HCT116 (cell line): Measurements from ENCODE around the gene PLCB4. TPM values are rescaled to one million over a fixed set of nuclear protein-coding genes. Genes with fewer than 3 reads are reported as not detected.

Experiments used
- ATAC-seq: fragments of 200-7000 bp; cut with Tn5 transposase; 2 replicates; pipeline ENCODE4 v1.9.1; 2020; ENCODE audit warnings: mild to moderate bottlenecking, moderate library complexity
- BruUV-seq: library from RNA; stranded (reverse); fragments of 400-500 nt; replicated peaks from 2 replicates; lab custom pipeline; 2021; lab: Mats Ljungman, UMichigan
- CTCF ChIA-PET: fragments of 300-600 bp; sonication (Branson Sonifier 250); formaldehyde crosslinking; loops from one replicate; lab custom pipeline; 2021; ENCODE audit warnings: antibody characterized with exemption; lab: Charles Lee
- POLR2A ChIA-PET: fragments of 300-600, 350-600 bp; sonication (Branson Sonifier 250); formaldehyde crosslinking; loops from one replicate; lab custom pipeline; 2021; ENCODE audit warnings: antibody characterized with exemption; lab: Charles Lee
- RAD21 ChIA-PET, 2 experiments: fragments of 300-600 bp; sonication (Branson Sonifier 250); formaldehyde crosslinking; loops; one replicate each; lab custom pipeline; 2023; ENCODE audit warnings: low total read pairs in 2 of 2; ENCODE audit not compliant: uncharacterized antibody in 2 of 2, unreplicated experiment in 2 of 2, low non-redundant PET in 1 of 2; lab: Charles Lee
- DNase-seq: peaks from one replicate; pipeline ENCODE4 v3.0.0-alpha.2; 2010; ENCODE audit warnings: low read depth, low spot score
- H2AFZ ChIP-seq: fragments of 200-600 bp; shearing (Covaris generic), sonication (generic); 2 replicates; pipeline ENCODE4 v1.6.1; 2017; ENCODE audit warnings: low read depth, mixed run types, mixed read lengths, antibody characterized with exemption, low read length; ENCODE audit not compliant: poor library complexity, severe bottlenecking
- H3K27ac ChIP-seq: 2 replicates; pipeline ENCODE4 v1.5.1; 2012; ENCODE audit warnings: low read depth, low read length
- H3K27me3 ChIP-seq: fragments of 200-600 bp; sonication (generic); 2 replicates; pipeline ENCODE4 v1.6.1; 2016; ENCODE audit warnings: mixed run types, low read length, mixed read lengths; ENCODE audit not compliant: insufficient read depth
- H3K36me3 ChIP-seq, 2 experiments: fragments of 200-500 bp in 1 of 2; fragments of 200-600 bp in 1 of 2; sonication (Bioruptor generic) in 1 of 2; sonication (generic) in 1 of 2; 2 replicates each; pipeline versions ENCODE4 v1.5.1 to v1.6.1; 2014 to 2016; ENCODE audit warnings: low read length in 2 of 2, inconsistent platforms in 1 of 2, mixed read lengths in 1 of 2, mixed run types in 1 of 2; ENCODE audit not compliant: insufficient read depth in 2 of 2, control insufficient read depth in 1 of 2
- H3K4me1 ChIP-seq, 2 experiments: fragments of 200-600 bp in 1 of 2; sonication (generic) in 1 of 2; 2 replicates each; pipeline versions ENCODE4 v1.5.1 to v1.6.1; 2012 to 2017; ENCODE audit warnings: low read length in 2 of 2, inconsistent platforms in 1 of 2, mild to moderate bottlenecking in 1 of 2, mixed read lengths in 1 of 2, mixed run types in 1 of 2, moderate library complexity in 1 of 2; ENCODE audit not compliant: insufficient read depth in 2 of 2, control insufficient read depth in 1 of 2
- H3K4me2 ChIP-seq: fragments of 200-600 bp; sonication (generic); 2 replicates; pipeline ENCODE4 v1.6.1; 2017; ENCODE audit warnings: mixed run types, low read length, mixed read lengths
- H3K4me3 ChIP-seq, 2 experiments: fragments of 200-600 bp in 1 of 2; sonication (generic) in 1 of 2; replicated peaks in 1 of 2; 2 replicates each; pipeline ENCODE4 v1.5.1; 2011 to 2016; ENCODE audit warnings: low read length in 2 of 2, control low read depth in 1 of 2, low read depth in 1 of 2, mild to moderate bottlenecking in 1 of 2, mixed read lengths in 1 of 2, mixed run types in 1 of 2
- H3K79me2 ChIP-seq: fragments of 200-600 bp; sonication (generic); 2 replicates; pipeline ENCODE4 v1.6.1; 2017; ENCODE audit warnings: mild to moderate bottlenecking, mixed run types, low read length, moderate library complexity, mixed read lengths; ENCODE audit not compliant: insufficient read depth
- H3K9ac ChIP-seq: fragments of 200-600 bp; sonication (generic); 2 replicates; pipeline ENCODE4 v1.6.1; 2016; ENCODE audit warnings: low read length, mixed read lengths
- H3K9me2 ChIP-seq: fragments of 200-600 bp; sonication (generic), shearing (Covaris generic); 2 replicates; pipeline ENCODE4 v1.6.1; 2017; ENCODE audit warnings: mixed run types, mild to moderate bottlenecking, moderate library complexity; ENCODE audit not compliant: insufficient read depth
- H3K9me3 ChIP-seq, 2 experiments: fragments of 200-500 bp in 1 of 2; fragments of 200-600 bp in 1 of 2; sonication (Bioruptor generic) in 1 of 2; sonication (generic) in 1 of 2; 2 replicates each; pipeline ENCODE4 v1.6.1; 2014 to 2017; ENCODE audit warnings: low read length in 2 of 2, mixed read lengths in 2 of 2, inconsistent platforms in 1 of 2, low read depth in 1 of 2, mild to moderate bottlenecking in 1 of 2, mixed run types in 1 of 2, moderate library complexity in 1 of 2; ENCODE audit not compliant: control insufficient read depth in 1 of 2, insufficient read depth in 1 of 2
- H4K20me1 ChIP-seq: fragments of 200-600 bp; sonication (generic), shearing (Covaris generic); 2 replicates; pipeline ENCODE4 v1.6.1; 2017; ENCODE audit warnings: mixed run types, mild to moderate bottlenecking, moderate library complexity; ENCODE audit not compliant: insufficient read depth
- CBX3 ChIP-seq: IDR thresholded peaks from 2 replicates; pipeline ENCODE4 v1.6.1; 2012; ENCODE audit warnings: low read depth
- CEBPB ChIP-seq: IDR thresholded peaks from 2 replicates; pipeline ENCODE4 v1.6.1; 2012; ENCODE audit warnings: low read depth
- ELF1 ChIP-seq: IDR thresholded peaks from 2 replicates; pipeline ENCODE4 v1.6.1; 2012; ENCODE audit warnings: low read depth, borderline replicate concordance
- EZH2 ChIP-seq: fragments of 200-600 bp; sonication (generic); IDR thresholded peaks from 2 replicates; pipeline ENCODE4 v1.6.1; 2017; ENCODE audit warnings: antibody characterized with exemption, mixed run types
- EZH2phosphoT487 ChIP-seq: fragments of 200-600 bp; IDR thresholded peaks from 2 replicates; pipeline ENCODE4 v1.6.1; 2018; ENCODE audit warnings: antibody characterized with exemption, borderline replicate concordance
- FOSL1 ChIP-seq: IDR thresholded peaks from 2 replicates; pipeline ENCODE4 v1.6.1; 2012; ENCODE audit warnings: low read depth
- MAX ChIP-seq: IDR thresholded peaks from 2 replicates; pipeline ENCODE4 v1.6.1; 2012
- POLR2AphosphoS5 ChIP-seq: IDR thresholded peaks from 2 replicates; pipeline ENCODE4 v1.6.1; 2011; ENCODE audit warnings: mild to moderate bottlenecking, low read depth, low read length, moderate library complexity
- RAD21 ChIP-seq: IDR thresholded peaks from 2 replicates; pipeline ENCODE4 v1.6.1; 2012; ENCODE audit warnings: low read depth, mild to moderate bottlenecking
- SIN3A ChIP-seq: IDR thresholded peaks from 2 replicates; pipeline ENCODE4 v1.6.1; 2012; ENCODE audit warnings: low read depth
- SP1 ChIP-seq: IDR thresholded peaks from 2 replicates; pipeline ENCODE4 v1.6.1; 2012; ENCODE audit warnings: low read depth
- SRF ChIP-seq: IDR thresholded peaks from 2 replicates; pipeline ENCODE4 v1.6.1; 2012; ENCODE audit warnings: low read depth
- TCF7L2 ChIP-seq: IDR thresholded peaks from 2 replicates; pipeline ENCODE4 v1.7.0; 2011; ENCODE audit warnings: borderline replicate concordance, inconsistent platforms; ENCODE audit not compliant: insufficient read depth, insufficient read length; ENCODE audit errors: extremely low read depth
- YY1 ChIP-seq: IDR thresholded peaks from 2 replicates; pipeline ENCODE4 v1.6.1; 2011; ENCODE audit warnings: low read length, low read depth, moderate library complexity, mild to moderate bottlenecking; ENCODE audit not compliant: insufficient replicate concordance; ENCODE audit errors: extremely low read depth
- ZBTB33 ChIP-seq: IDR thresholded peaks from 2 replicates; pipeline ENCODE4 v1.6.1; 2011; ENCODE audit warnings: mild to moderate bottlenecking, low read length, moderate library complexity; ENCODE audit not compliant: insufficient replicate concordance; ENCODE audit errors: extremely low read depth
- ZNF274 ChIP-seq: fragments of 200-500 bp; sonication (Bioruptor generic); IDR thresholded peaks from 2 replicates; pipeline ENCODE4 v1.6.1; 2014; ENCODE audit warnings: mild to moderate bottlenecking, low read depth, low read length, inconsistent platforms
- intact Hi-C: fragments of 100-400 bp; cut with micrococcal nuclease; formaldehyde crosslinking; loops from 2 replicates; pipeline ENCODE4 v1.10.0; 2022
- total RNA-seq: library from RNA; stranded (reverse); gene quantifications from one replicate; pipeline ENCODE4 v1.2.1, GENCODE V29; 2021; ENCODE audit not compliant: unreplicated experiment
- TF ChIP-seq, protein P1 (sequence below): IDR thresholded peaks from 2 replicates; pipeline ENCODE4 v1.6.1; 2012; ENCODE audit warnings: low read depth
- TF ChIP-seq, protein P2 (sequence below), 3 experiments: fragments of 200-600 bp in 1 of 3; sonication (generic) in 1 of 3; IDR thresholded peaks in 2 of 3; conservative IDR thresholded peaks in 1 of 3; 2 replicates each; pipeline ENCODE4 v1.5.1; 2012 to 2017; ENCODE audit warnings: low read depth in 2 of 3, low read length in 2 of 3, antibody characterized with exemption in 1 of 3, borderline replicate concordance in 1 of 3, control low read depth in 1 of 3, mild to moderate bottlenecking in 1 of 3, mixed read lengths in 1 of 3, mixed run types in 1 of 3, moderate library complexity in 1 of 3; ENCODE audit not compliant: insufficient read depth in 1 of 3
- TF ChIP-seq, protein P3 (sequence below): IDR thresholded peaks from 2 replicates; pipeline ENCODE4 v1.6.1; 2012

Gene PLCB4
- total RNA-seq, 1 experiment from 2014 or later, result 2.5 TPM

DNA sequence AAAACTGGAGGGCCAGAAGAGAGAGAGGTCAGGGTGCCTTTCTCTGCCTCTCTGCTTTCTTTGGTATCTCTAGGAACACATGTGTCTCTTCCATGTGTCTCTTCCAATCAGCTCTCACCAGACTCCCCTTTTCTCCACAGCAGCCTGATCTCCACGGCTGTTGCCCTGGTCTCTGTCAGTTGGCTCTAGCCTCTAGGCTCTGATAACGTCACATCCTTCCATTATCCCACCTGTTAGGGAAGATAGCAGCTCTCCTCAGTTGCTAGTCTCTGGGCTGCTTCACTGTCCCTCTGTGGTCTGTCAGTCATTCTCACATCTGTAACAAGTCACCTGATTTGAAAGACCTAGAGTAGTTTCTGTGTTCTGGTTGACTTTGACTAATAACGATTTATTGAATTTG is 80.2 kb downstream of the PLCB4 start:
- H4K20me1 ChIP-seq, result no peaks in the 10 kb centered on the region
- H3K27ac ChIP-seq, result no peak overlapping the region
- BruUV-seq, result no TSS peak
- H3K4me3 ChIP-seq, result no peak overlapping the region
- no peak overlapping the region for H3K9ac ChIP-seq
- intact Hi-C loops, result no loop called here
- H3K9me3 ChIP-seq, result no peaks in the 10 kb centered on the region
- no peak overlapping the region for H3K4me2 ChIP-seq
- TF ChIP-seq SP1 (no peak), FOSL1 (no peak), EZH2phosphoT487 (no peak), SIN3A (no peak), ZBTB33 (no peak), ZNF274 (no peak), CBX3 (no peak), CEBPB (no peak), RAD21 (no peak), YY1 (no peak), MAX (no peak), TCF7L2 (no peak), POLR2AphosphoS5 (no peak), ELF1 (no peak), EZH2 (no peak), SRF (no peak)
- TF ChIP-seq, protein P1, sequence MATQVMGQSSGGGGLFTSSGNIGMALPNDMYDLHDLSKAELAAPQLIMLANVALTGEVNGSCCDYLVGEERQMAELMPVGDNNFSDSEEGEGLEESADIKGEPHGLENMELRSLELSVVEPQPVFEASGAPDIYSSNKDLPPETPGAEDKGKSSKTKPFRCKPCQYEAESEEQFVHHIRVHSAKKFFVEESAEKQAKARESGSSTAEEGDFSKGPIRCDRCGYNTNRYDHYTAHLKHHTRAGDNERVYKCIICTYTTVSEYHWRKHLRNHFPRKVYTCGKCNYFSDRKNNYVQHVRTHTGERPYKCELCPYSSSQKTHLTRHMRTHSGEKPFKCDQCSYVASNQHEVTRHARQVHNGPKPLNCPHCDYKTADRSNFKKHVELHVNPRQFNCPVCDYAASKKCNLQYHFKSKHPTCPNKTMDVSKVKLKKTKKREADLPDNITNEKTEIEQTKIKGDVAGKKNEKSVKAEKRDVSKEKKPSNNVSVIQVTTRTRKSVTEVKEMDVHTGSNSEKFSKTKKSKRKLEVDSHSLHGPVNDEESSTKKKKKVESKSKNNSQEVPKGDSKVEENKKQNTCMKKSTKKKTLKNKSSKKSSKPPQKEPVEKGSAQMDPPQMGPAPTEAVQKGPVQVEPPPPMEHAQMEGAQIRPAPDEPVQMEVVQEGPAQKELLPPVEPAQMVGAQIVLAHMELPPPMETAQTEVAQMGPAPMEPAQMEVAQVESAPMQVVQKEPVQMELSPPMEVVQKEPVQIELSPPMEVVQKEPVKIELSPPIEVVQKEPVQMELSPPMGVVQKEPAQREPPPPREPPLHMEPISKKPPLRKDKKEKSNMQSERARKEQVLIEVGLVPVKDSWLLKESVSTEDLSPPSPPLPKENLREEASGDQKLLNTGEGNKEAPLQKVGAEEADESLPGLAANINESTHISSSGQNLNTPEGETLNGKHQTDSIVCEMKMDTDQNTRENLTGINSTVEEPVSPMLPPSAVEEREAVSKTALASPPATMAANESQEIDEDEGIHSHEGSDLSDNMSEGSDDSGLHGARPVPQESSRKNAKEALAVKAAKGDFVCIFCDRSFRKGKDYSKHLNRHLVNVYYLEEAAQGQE, result no peak
- TF ChIP-seq, protein P2, sequence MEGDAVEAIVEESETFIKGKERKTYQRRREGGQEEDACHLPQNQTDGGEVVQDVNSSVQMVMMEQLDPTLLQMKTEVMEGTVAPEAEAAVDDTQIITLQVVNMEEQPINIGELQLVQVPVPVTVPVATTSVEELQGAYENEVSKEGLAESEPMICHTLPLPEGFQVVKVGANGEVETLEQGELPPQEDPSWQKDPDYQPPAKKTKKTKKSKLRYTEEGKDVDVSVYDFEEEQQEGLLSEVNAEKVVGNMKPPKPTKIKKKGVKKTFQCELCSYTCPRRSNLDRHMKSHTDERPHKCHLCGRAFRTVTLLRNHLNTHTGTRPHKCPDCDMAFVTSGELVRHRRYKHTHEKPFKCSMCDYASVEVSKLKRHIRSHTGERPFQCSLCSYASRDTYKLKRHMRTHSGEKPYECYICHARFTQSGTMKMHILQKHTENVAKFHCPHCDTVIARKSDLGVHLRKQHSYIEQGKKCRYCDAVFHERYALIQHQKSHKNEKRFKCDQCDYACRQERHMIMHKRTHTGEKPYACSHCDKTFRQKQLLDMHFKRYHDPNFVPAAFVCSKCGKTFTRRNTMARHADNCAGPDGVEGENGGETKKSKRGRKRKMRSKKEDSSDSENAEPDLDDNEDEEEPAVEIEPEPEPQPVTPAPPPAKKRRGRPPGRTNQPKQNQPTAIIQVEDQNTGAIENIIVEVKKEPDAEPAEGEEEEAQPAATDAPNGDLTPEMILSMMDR (IDR thresholded peaks at IDR 0.05 in 2 of 3, conservative IDR thresholded peaks at IDR 0.05 in 1 of 3; ENCODE audit: borderline replicate concordance in 1 of 3, insufficient read depth in 1 of 3, low read depth in 2 of 3, low read length in 2 of 3), result no peak
- TF ChIP-seq, protein P3, sequence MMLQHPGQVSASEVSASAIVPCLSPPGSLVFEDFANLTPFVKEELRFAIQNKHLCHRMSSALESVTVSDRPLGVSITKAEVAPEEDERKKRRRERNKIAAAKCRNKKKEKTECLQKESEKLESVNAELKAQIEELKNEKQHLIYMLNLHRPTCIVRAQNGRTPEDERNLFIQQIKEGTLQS, result no peak
- ChIA-PET CTCF (no interaction called here), RAD21 (no interaction called here), POLR2A (no interaction called here)
- no peaks in the 10 kb centered on the region for H3K79me2 ChIP-seq
- no peaks in the 10 kb centered on the region for H3K4me1 ChIP-seq
- no peak overlapping the region for H2AFZ ChIP-seq
- H3K36me3 ChIP-seq, result no peaks in the 10 kb centered on the region
- no peak for ATAC-seq
- no peaks in the 10 kb centered on the region for H3K9me2 ChIP-seq
- no peaks in the 10 kb centered on the region for H3K27me3 ChIP-seq
- DNase-seq, result no peak
